Measurements from ENCODE around the gene SIAH3. TPM values are rescaled to one million over a fixed set of nuclear protein-coding genes. Genes with fewer than 3 reads are reported as not detected.

SIAH3 gene
- total and polyA plus RNA-seq, 4 donors: under 0.01 TPM; not detected in 3

DNA sequence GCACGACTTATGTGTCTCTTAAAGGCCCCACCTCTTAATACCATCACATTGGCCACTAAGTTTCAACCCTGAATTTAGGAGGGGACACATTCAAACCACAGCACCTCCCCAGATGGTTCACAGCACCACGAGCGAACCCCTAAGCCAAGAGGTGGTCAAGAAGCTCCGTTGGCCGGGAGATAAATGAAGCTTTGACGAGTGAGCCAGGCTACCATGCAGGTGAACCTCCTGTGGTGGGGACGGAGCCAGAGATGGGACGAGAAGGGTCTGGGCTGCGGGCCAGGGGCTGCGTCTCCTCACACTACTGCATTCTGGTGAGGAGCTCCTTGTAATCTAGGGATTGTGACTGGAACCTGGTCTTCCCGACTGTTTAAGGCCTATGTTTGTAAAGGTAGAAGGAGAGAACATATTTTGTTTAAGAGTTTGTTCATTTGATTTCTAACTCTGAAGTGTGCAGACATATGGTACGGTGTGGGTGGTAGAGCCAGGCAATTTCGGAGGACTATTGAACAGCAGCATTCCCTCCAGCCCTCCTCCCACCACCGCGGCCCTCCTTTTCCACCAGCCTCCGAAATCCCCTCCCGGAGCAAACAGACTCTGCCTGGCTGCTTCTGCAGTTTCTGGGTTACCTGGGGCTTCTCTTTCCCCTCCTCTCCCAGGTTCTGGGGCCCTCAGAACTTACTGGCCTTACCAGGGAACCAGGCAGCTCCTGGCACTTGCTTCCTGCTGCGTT lies 31.3 kb downstream of the SIAH3 start:
- no peaks in the 10 kb centered on the region for H3K4me1 ChIP-seq (ENCODE audit: control insufficient read depth in 4 of 4, insufficient read depth in 4 of 4, low read length in 3 of 4)
- no peaks in the 10 kb centered on the region for H3K27me3 ChIP-seq (ENCODE audit: control insufficient read depth in 4 of 4, insufficient read depth in 4 of 4, low read length in 3 of 4)
- no peaks in the 10 kb centered on the region for H3K36me3 ChIP-seq (ENCODE audit: control insufficient read depth in 4 of 4, insufficient read depth in 3 of 4, low read depth in 1 of 4, low read length in 3 of 4)
- TF ChIP-seq GABPA (IDR thresholded peaks at IDR 0.05 in 1 of 2, conservative IDR thresholded peaks at IDR 0.05 in 1 of 2) (no peak), JUND (IDR thresholded peaks at IDR 0.05) (no peak), EGR1 (IDR thresholded peaks at IDR 0.05; ENCODE audit: low read depth in 2 of 2) (no peak), ATF3 (IDR thresholded peaks at IDR 0.05) (no peak), YY1 (IDR thresholded peaks at IDR 0.05) (no peak), FOXA1 (IDR thresholded peaks at IDR 0.05) (no peak), NR2F2 (IDR thresholded peaks at IDR 0.05) (no peak), RAD21 (IDR thresholded peaks at IDR 0.05) (no peak), TAF1 (conservative IDR thresholded peaks at IDR 0.05) (no peak), HNF4G (IDR thresholded peaks at IDR 0.05) (no peak), SP1 (IDR thresholded peaks at IDR 0.05) (no peak), FOXA2 (IDR thresholded peaks at IDR 0.05) (no peak)
- TF ChIP-seq, protein P1, sequence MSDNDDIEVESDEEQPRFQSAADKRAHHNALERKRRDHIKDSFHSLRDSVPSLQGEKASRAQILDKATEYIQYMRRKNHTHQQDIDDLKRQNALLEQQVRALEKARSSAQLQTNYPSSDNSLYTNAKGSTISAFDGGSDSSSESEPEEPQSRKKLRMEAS (IDR thresholded peaks at IDR 0.05): no peak
- TF ChIP-seq, protein P2, sequence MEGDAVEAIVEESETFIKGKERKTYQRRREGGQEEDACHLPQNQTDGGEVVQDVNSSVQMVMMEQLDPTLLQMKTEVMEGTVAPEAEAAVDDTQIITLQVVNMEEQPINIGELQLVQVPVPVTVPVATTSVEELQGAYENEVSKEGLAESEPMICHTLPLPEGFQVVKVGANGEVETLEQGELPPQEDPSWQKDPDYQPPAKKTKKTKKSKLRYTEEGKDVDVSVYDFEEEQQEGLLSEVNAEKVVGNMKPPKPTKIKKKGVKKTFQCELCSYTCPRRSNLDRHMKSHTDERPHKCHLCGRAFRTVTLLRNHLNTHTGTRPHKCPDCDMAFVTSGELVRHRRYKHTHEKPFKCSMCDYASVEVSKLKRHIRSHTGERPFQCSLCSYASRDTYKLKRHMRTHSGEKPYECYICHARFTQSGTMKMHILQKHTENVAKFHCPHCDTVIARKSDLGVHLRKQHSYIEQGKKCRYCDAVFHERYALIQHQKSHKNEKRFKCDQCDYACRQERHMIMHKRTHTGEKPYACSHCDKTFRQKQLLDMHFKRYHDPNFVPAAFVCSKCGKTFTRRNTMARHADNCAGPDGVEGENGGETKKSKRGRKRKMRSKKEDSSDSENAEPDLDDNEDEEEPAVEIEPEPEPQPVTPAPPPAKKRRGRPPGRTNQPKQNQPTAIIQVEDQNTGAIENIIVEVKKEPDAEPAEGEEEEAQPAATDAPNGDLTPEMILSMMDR (IDR thresholded peaks at IDR 0.05; ENCODE audit: low read depth, low read length, missing input control): no peak
- TF ChIP-seq, protein P3, sequence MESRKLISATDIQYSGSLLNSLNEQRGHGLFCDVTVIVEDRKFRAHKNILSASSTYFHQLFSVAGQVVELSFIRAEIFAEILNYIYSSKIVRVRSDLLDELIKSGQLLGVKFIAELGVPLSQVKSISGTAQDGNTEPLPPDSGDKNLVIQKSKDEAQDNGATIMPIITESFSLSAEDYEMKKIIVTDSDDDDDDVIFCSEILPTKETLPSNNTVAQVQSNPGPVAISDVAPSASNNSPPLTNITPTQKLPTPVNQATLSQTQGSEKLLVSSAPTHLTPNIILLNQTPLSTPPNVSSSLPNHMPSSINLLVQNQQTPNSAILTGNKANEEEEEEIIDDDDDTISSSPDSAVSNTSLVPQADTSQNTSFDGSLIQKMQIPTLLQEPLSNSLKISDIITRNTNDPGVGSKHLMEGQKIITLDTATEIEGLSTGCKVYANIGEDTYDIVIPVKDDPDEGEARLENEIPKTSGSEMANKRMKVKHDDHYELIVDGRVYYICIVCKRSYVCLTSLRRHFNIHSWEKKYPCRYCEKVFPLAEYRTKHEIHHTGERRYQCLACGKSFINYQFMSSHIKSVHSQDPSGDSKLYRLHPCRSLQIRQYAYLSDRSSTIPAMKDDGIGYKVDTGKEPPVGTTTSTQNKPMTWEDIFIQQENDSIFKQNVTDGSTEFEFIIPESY (IDR thresholded peaks at IDR 0.05): no peak
- TF ChIP-seq, protein P4, sequence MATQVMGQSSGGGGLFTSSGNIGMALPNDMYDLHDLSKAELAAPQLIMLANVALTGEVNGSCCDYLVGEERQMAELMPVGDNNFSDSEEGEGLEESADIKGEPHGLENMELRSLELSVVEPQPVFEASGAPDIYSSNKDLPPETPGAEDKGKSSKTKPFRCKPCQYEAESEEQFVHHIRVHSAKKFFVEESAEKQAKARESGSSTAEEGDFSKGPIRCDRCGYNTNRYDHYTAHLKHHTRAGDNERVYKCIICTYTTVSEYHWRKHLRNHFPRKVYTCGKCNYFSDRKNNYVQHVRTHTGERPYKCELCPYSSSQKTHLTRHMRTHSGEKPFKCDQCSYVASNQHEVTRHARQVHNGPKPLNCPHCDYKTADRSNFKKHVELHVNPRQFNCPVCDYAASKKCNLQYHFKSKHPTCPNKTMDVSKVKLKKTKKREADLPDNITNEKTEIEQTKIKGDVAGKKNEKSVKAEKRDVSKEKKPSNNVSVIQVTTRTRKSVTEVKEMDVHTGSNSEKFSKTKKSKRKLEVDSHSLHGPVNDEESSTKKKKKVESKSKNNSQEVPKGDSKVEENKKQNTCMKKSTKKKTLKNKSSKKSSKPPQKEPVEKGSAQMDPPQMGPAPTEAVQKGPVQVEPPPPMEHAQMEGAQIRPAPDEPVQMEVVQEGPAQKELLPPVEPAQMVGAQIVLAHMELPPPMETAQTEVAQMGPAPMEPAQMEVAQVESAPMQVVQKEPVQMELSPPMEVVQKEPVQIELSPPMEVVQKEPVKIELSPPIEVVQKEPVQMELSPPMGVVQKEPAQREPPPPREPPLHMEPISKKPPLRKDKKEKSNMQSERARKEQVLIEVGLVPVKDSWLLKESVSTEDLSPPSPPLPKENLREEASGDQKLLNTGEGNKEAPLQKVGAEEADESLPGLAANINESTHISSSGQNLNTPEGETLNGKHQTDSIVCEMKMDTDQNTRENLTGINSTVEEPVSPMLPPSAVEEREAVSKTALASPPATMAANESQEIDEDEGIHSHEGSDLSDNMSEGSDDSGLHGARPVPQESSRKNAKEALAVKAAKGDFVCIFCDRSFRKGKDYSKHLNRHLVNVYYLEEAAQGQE (IDR thresholded peaks at IDR 0.05): no peak
- no peak for DNase-seq (ENCODE audit: low spot score)
- H3K4me3 ChIP-seq (ENCODE audit: low read depth in 1 of 3, low read length in 3 of 3): no peak overlapping the region
- no peaks in the 10 kb centered on the region for H3K9me3 ChIP-seq (ENCODE audit: control insufficient read depth in 4 of 4, low read length in 3 of 4)
- no peak overlapping the region for H3K9ac ChIP-seq (ENCODE audit: low read depth in 1 of 2, low read length in 2 of 2)
- WGBS: 94% methylated on average over 18 of the region's 18 CpGs
- H3K27ac ChIP-seq (ENCODE audit: low read depth in 1 of 2, low read length in 2 of 2): no peak overlapping the region

Measured in liver (tissue), 9 donors.